H1 (cell line): ENCODE data around the gene NKAIN2.

Experiments
- CTCF ChIP-seq, 3 experiments: IDR thresholded peaks; 1 replicate in 2 of 3; 2 replicates in 1 of 3; pipeline versions ENCODE4 v1.5.1 to v1.6.1; 2011; ENCODE audit warnings: low read length in 3 of 3, mild to moderate bottlenecking in 3 of 3, inconsistent platforms in 2 of 3, low read depth in 1 of 3, moderate library complexity in 1 of 3; ENCODE audit not compliant: insufficient read depth in 1 of 3; ENCODE audit errors: control extremely low read depth in 1 of 3
- NRF1 ChIP-seq: IDR thresholded peaks from 2 replicates; pipeline ENCODE4 v1.6.1; 2011; ENCODE audit warnings: mild to moderate bottlenecking, low read depth, low read length, improper control_type of control experiment
- POLR2A ChIP-seq, 2 experiments: IDR thresholded peaks; 1 replicate in 1 of 2; 2 replicates in 1 of 2; pipeline ENCODE4 v1.6.1; 2011; ENCODE audit warnings: low read depth in 2 of 2, low read length in 2 of 2, mild to moderate bottlenecking in 2 of 2; ENCODE audit errors: control extremely low read depth in 1 of 2
- SAP30 ChIP-seq: fragments of 300-600 bp; sonication (generic); IDR thresholded peaks from 2 replicates; pipeline ENCODE4 v1.7.1; 2012; ENCODE audit warnings: low read length, moderate library complexity, mild to moderate bottlenecking, inconsistent platforms; ENCODE audit not compliant: insufficient read depth, insufficient replicate concordance
- ZNF274 ChIP-seq: IDR thresholded peaks from 2 replicates; pipeline ENCODE4 v1.7.0; 2012; ENCODE audit warnings: low read length, borderline replicate concordance; ENCODE audit errors: extremely low read depth

- no peak for TF ChIP-seq CTCF (IDR thresholded peaks at IDR 0.05; ENCODE audit: control extremely low read depth in 1 of 3, insufficient read depth in 1 of 3, low read depth in 1 of 3, low read length in 3 of 3)
- TF ChIP-seq POLR2A (IDR thresholded peaks at IDR 0.05; ENCODE audit: control extremely low read depth in 1 of 2, low read depth in 2 of 2, low read length in 2 of 2), result no peak
- no peak for TF ChIP-seq NRF1
- TF ChIP-seq ZNF274, result no peak
- TF ChIP-seq SAP30, result no peak
These were observed 164.2 kb downstream of the NKAIN2 start for GRCh38 chr6:123967905-123968304.
